WTC11 (cell line): Measurements from ENCODE around the gene TSPAN6. TPM values are rescaled to one million over a fixed set of nuclear protein-coding genes. Genes with fewer than 3 reads are reported as not detected.

ENCODE experiments used
- ATAC-seq: fragments of 200-7000 bp; cut with Tn5 transposase; 2 replicates; pipeline ENCODE4 v1.10.0; 2021; ENCODE audit warnings: mild to moderate bottlenecking, moderate library complexity
- CTCF ChIA-PET: fragments of 300-600 bp; sonication (Branson Sonifier 250); formaldehyde crosslinking; loops from one replicate; lab custom pipeline; 2021; ENCODE audit warnings: antibody characterized with exemption; lab: Charles Lee
- POLR2A ChIA-PET: fragments of 350-600 bp; sonication (Branson Sonifier 250); formaldehyde crosslinking; loops from one replicate; lab custom pipeline; 2021; ENCODE audit warnings: antibody characterized with exemption; lab: Charles Lee
- DNase-seq: peaks from one replicate; pipeline ENCODE4 v3.0.0; 2021; ENCODE audit warnings: low spot score
- H3K27ac Mint-ChIP-seq: 2 replicates; pipeline ENCODE4 v1.8.0; 2021; ENCODE audit warnings: mixed read lengths
- H3K27me3 Mint-ChIP-seq: 2 replicates; pipeline ENCODE4 v1.8.0; 2021; ENCODE audit warnings: low read depth, mild to moderate bottlenecking, moderate library complexity, mixed read lengths
- H3K36me3 Mint-ChIP-seq: 2 replicates; pipeline ENCODE4 v1.8.0; 2021; ENCODE audit warnings: mixed read lengths
- H3K4me1 Mint-ChIP-seq: 2 replicates; pipeline ENCODE4 v1.8.0; 2022; ENCODE audit warnings: mixed read lengths
- H3K4me3 Mint-ChIP-seq: 2 replicates; pipeline ENCODE4 v1.8.0; 2021; ENCODE audit warnings: mild to moderate bottlenecking, moderate library complexity, mixed read lengths
- H3K9me3 Mint-ChIP-seq: 2 replicates; pipeline ENCODE4 v1.8.0; 2021; ENCODE audit warnings: mixed read lengths
- CBFB ChIP-seq: sonication (generic); formaldehyde crosslinking; IDR thresholded peaks from 2 replicates; pipeline ENCODE4 v1.8.1; 2022; ENCODE audit warnings: mild to moderate bottlenecking, low read depth, missing genetic modification reagents
- CREM ChIP-seq: sonication (generic); formaldehyde crosslinking; IDR thresholded peaks from 2 replicates; pipeline ENCODE4 v1.8.1; 2022; ENCODE audit warnings: mild to moderate bottlenecking, missing genetic modification reagents, moderate library complexity
- FOXJ3 ChIP-seq: sonication (generic); formaldehyde crosslinking; IDR thresholded peaks from 2 replicates; pipeline ENCODE4 v1.9.0; 2021; ENCODE audit warnings: missing genetic modification reagents, mild to moderate bottlenecking, borderline replicate concordance
- GTF2I ChIP-seq: fragments of 250-450 bp; sonication (Bioruptor Pico); conservative IDR thresholded peaks from 2 replicates; pipeline ENCODE4 v1.4.0; 2021; ENCODE audit warnings: mild to moderate bottlenecking
- JUN ChIP-seq: sonication (generic); formaldehyde crosslinking; IDR thresholded peaks from 2 replicates; pipeline ENCODE4 v1.8.0; 2023; ENCODE audit warnings: mild to moderate bottlenecking, missing genetic modification reagents
- MYBL2 ChIP-seq: sonication (generic); formaldehyde crosslinking; IDR thresholded peaks from 2 replicates; pipeline ENCODE4 v1.8.1; 2023; ENCODE audit warnings: mild to moderate bottlenecking, moderate library complexity, missing genetic modification reagents
- NFATC4 ChIP-seq: fragments of 250-450 bp; sonication (Bioruptor Pico); IDR thresholded peaks from 2 replicates; pipeline ENCODE4 v1.9.0; 2021; ENCODE audit warnings: mild to moderate bottlenecking
- NFE2L1 ChIP-seq: sonication (generic); formaldehyde crosslinking; IDR thresholded peaks from 2 replicates; pipeline ENCODE4 v1.8.1; 2023; ENCODE audit warnings: missing genetic modification reagents
- NFYB ChIP-seq: sonication (generic); formaldehyde crosslinking; conservative IDR thresholded peaks from 2 replicates; pipeline ENCODE4 v1.8.0; 2022; ENCODE audit warnings: low read depth, missing genetic modification reagents
- NR1H2 ChIP-seq: sonication (generic); formaldehyde crosslinking; IDR thresholded peaks from 2 replicates; pipeline ENCODE4 v1.9.0; 2021; ENCODE audit warnings: mild to moderate bottlenecking, moderate library complexity, missing genetic modification reagents
- NR2C2 ChIP-seq: sonication (generic); formaldehyde crosslinking; IDR thresholded peaks from 2 replicates; pipeline ENCODE4 v1.8.0; 2022; ENCODE audit warnings: mild to moderate bottlenecking, missing genetic modification reagents
- NR3C1 ChIP-seq: sonication (generic); formaldehyde crosslinking; conservative IDR thresholded peaks from 2 replicates; pipeline ENCODE4 v1.8.1; 2023; ENCODE audit warnings: low read depth, mild to moderate bottlenecking, missing genetic modification reagents
- RORB ChIP-seq: fragments of 250-450 bp; sonication (Bioruptor Pico); IDR thresholded peaks from 2 replicates; pipeline ENCODE4 v1.9.0; 2021; ENCODE audit warnings: mild to moderate bottlenecking
- SOX15 ChIP-seq: fragments of 250-450 bp; sonication (Bioruptor Pico); IDR thresholded peaks from 2 replicates; pipeline ENCODE4 v1.9.0; 2021; ENCODE audit warnings: mild to moderate bottlenecking
- TEAD4 ChIP-seq: sonication (generic); formaldehyde crosslinking; IDR thresholded peaks from 2 replicates; pipeline ENCODE4 v1.8.0; 2022; ENCODE audit warnings: mild to moderate bottlenecking, missing genetic modification reagents
- TP53 ChIP-seq: sonication (generic); formaldehyde crosslinking; IDR thresholded peaks from 2 replicates; pipeline ENCODE4 v1.8.1; 2023; ENCODE audit warnings: mild to moderate bottlenecking, missing genetic modification reagents
- ZNF396 ChIP-seq: fragments of 250-450 bp; sonication (Bioruptor Pico); IDR thresholded peaks from 2 replicates; pipeline ENCODE4 v1.8.0; 2021; ENCODE audit warnings: mild to moderate bottlenecking, moderate library complexity, borderline replicate concordance
- total RNA-seq: library from RNA; stranded (reverse); gene quantifications from 3 replicates; pipeline ENCODE4 v1.2.3, GENCODE V29; 2021
- TF ChIP-seq, protein P1 (sequence below): sonication (generic); formaldehyde crosslinking; conservative IDR thresholded peaks from 2 replicates; pipeline ENCODE4 v1.8.1; 2023; ENCODE audit warnings: mild to moderate bottlenecking, low read depth, missing genetic modification reagents, moderate library complexity
- TF ChIP-seq, protein P2 (sequence below): sonication (generic); formaldehyde crosslinking; IDR thresholded peaks from 2 replicates; pipeline ENCODE4 v1.8.1; 2023; ENCODE audit warnings: mild to moderate bottlenecking, missing genetic modification reagents
- TF ChIP-seq, protein P3 (sequence below): sonication (generic); formaldehyde crosslinking; IDR thresholded peaks from 2 replicates; pipeline ENCODE4 v1.8.0; 2023; ENCODE audit warnings: missing genetic modification reagents, mild to moderate bottlenecking, borderline replicate concordance
- TF ChIP-seq, protein P4 (sequence below): sonication (generic); formaldehyde crosslinking; IDR thresholded peaks from 2 replicates; pipeline ENCODE4 v1.8.1; 2023; ENCODE audit warnings: mild to moderate bottlenecking, missing genetic modification reagents
- TF ChIP-seq, protein P5 (sequence below): sonication (generic); formaldehyde crosslinking; IDR thresholded peaks from 2 replicates; pipeline ENCODE4 v1.8.0; 2023; ENCODE audit warnings: missing genetic modification reagents

TSPAN6 gene
- total RNA-seq, 1 experiment from 2014 or later = 47.0 TPM

DNA sequence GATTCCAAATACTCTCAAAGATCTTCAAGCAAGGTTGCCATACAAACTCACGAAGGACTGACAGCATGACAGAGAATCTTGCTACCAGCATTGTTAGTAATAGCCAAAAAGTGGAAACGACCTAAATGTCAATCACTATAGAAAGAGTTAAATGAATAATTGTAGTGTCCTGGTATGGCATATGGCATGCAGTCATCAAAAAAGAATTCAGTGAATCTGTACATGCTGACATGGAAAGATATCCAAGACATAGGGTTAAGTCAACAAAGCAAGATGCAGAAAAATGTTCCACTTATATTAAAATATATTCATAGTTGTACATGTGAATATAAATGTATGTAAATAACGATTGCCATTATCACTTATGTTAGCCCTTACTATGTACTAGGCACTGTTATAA is 45.0 kb upstream of the TSPAN6 start (continued):
- TF ChIP-seq, protein P1, sequence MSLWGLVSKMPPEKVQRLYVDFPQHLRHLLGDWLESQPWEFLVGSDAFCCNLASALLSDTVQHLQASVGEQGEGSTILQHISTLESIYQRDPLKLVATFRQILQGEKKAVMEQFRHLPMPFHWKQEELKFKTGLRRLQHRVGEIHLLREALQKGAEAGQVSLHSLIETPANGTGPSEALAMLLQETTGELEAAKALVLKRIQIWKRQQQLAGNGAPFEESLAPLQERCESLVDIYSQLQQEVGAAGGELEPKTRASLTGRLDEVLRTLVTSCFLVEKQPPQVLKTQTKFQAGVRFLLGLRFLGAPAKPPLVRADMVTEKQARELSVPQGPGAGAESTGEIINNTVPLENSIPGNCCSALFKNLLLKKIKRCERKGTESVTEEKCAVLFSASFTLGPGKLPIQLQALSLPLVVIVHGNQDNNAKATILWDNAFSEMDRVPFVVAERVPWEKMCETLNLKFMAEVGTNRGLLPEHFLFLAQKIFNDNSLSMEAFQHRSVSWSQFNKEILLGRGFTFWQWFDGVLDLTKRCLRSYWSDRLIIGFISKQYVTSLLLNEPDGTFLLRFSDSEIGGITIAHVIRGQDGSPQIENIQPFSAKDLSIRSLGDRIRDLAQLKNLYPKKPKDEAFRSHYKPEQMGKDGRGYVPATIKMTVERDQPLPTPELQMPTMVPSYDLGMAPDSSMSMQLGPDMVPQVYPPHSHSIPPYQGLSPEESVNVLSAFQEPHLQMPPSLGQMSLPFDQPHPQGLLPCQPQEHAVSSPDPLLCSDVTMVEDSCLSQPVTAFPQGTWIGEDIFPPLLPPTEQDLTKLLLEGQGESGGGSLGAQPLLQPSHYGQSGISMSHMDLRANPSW (CRISPR knock-in tag) = no peak
- no peak for TF ChIP-seq JUN (CRISPR knock-in tag)
- TF ChIP-seq, protein P2, sequence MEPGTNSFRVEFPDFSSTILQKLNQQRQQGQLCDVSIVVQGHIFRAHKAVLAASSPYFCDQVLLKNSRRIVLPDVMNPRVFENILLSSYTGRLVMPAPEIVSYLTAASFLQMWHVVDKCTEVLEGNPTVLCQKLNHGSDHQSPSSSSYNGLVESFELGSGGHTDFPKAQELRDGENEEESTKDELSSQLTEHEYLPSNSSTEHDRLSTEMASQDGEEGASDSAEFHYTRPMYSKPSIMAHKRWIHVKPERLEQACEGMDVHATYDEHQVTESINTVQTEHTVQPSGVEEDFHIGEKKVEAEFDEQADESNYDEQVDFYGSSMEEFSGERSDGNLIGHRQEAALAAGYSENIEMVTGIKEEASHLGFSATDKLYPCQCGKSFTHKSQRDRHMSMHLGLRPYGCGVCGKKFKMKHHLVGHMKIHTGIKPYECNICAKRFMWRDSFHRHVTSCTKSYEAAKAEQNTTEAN = no peak
- TF ChIP-seq CREM (CRISPR knock-in tag) = no peak
- no peak for TF ChIP-seq TEAD4 (CRISPR knock-in tag)
- TF ChIP-seq RORB (CRISPR knock-in tag) = no peak
- TF ChIP-seq CBFB (CRISPR knock-in tag) = no peak
- TF ChIP-seq, protein P3, sequence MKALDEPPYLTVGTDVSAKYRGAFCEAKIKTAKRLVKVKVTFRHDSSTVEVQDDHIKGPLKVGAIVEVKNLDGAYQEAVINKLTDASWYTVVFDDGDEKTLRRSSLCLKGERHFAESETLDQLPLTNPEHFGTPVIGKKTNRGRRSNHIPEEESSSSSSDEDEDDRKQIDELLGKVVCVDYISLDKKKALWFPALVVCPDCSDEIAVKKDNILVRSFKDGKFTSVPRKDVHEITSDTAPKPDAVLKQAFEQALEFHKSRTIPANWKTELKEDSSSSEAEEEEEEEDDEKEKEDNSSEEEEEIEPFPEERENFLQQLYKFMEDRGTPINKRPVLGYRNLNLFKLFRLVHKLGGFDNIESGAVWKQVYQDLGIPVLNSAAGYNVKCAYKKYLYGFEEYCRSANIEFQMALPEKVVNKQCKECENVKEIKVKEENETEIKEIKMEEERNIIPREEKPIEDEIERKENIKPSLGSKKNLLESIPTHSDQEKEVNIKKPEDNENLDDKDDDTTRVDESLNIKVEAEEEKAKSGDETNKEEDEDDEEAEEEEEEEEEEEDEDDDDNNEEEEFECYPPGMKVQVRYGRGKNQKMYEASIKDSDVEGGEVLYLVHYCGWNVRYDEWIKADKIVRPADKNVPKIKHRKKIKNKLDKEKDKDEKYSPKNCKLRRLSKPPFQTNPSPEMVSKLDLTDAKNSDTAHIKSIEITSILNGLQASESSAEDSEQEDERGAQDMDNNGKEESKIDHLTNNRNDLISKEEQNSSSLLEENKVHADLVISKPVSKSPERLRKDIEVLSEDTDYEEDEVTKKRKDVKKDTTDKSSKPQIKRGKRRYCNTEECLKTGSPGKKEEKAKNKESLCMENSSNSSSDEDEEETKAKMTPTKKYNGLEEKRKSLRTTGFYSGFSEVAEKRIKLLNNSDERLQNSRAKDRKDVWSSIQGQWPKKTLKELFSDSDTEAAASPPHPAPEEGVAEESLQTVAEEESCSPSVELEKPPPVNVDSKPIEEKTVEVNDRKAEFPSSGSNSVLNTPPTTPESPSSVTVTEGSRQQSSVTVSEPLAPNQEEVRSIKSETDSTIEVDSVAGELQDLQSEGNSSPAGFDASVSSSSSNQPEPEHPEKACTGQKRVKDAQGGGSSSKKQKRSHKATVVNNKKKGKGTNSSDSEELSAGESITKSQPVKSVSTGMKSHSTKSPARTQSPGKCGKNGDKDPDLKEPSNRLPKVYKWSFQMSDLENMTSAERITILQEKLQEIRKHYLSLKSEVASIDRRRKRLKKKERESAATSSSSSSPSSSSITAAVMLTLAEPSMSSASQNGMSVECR (CRISPR knock-in tag) = no peak
- TF ChIP-seq NR1H2 (CRISPR knock-in tag) = no peak

DNA sequence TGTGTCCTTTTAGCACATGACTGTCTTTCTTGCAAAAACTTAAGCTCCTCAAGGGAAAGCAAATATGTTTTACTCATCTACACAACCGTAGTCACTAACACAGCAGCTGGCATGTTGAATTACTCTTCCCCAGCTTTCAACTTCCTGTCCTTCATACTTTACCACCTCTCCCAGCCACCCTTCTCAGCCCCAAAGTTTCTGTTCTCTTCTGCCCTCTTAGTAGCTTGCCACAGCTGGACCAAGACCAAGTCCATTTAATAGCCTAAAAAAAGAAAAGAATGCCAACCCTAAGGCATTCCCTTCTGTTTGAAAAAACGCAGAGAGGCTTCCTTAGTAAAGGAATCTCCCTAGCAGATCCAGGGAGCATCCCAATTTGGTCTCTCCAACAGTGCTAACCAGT is 44.1 kb upstream of the TSPAN6 start:
- ATAC-seq (no peak), DNase-seq (no peak)
- Mint-ChIP-seq H3K4me1 (peaks cover 7% of the 10 kb centered on the region; the same call in 1 of the 2 replicates), H3K9me3 (no peaks in the 10 kb centered on the region), H3K27ac (no peak overlapping the region), H3K27me3 (no peaks in the 10 kb centered on the region; the same call in 1 of the 2 replicates), H3K4me3 (no peak overlapping the region), H3K36me3 (no peaks in the 10 kb centered on the region)
- ChIA-PET CTCF (interaction anchor here (1.8 kb wide), 1 partner anchor 88 kb away, joined by 11 read pairs; no protein-coding TSS in a partner anchor), POLR2A (no interaction called here)
- TF ChIP-seq ZNF396 (no peak), GTF2I (CRISPR knock-in tag) (no peak), NFYB (no peak)

DNA sequence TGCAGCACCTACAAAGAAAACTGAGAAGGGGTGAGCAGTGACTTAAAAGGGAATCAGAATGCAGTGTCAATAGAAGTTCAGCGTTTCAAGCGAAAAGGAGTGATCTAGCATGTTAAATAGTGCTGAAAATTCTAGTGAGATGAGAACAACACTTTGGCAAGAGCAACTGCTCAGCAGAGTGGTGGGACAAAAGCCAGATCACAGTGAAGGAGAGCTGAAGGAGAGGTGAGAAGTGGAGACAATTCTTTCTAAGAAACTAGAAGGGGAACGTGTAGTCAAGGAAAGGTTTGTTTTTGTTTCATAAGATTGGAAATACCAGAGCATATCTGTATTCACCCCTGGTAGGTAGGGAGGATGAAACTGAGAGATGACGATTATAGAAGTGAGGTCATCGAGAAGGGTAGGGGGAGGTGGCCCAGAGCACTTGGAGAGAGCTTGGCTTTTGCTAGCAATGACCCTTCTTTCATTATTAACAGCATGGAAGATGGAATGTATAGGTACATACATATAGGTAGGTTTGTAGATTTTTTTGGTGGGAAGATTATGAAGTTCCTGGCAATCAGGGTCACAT is 41.1 kb upstream of the TSPAN6 start:
- no peaks in the 10 kb centered on the region; the same call in 1 of the 2 replicates for H3K27me3 Mint-ChIP-seq
- POLR2A ChIA-PET = no interaction called here
- DNase-seq (no peak), ATAC-seq (no peak)
- H3K4me3 Mint-ChIP-seq = no peak overlapping the region
- TF ChIP-seq FOXJ3 (CRISPR knock-in tag) (no peak), NFE2L1 (CRISPR knock-in tag) (no peak), JUN (CRISPR knock-in tag) (no peak), NR2C2 (CRISPR knock-in tag) (no peak), NR3C1 (CRISPR knock-in tag) (no peak), TP53 (no peak), SOX15 (no peak), MYBL2 (CRISPR knock-in tag) (no peak), ZNF396 (no peak), NFATC4 (no peak)
- TF ChIP-seq, protein P4, sequence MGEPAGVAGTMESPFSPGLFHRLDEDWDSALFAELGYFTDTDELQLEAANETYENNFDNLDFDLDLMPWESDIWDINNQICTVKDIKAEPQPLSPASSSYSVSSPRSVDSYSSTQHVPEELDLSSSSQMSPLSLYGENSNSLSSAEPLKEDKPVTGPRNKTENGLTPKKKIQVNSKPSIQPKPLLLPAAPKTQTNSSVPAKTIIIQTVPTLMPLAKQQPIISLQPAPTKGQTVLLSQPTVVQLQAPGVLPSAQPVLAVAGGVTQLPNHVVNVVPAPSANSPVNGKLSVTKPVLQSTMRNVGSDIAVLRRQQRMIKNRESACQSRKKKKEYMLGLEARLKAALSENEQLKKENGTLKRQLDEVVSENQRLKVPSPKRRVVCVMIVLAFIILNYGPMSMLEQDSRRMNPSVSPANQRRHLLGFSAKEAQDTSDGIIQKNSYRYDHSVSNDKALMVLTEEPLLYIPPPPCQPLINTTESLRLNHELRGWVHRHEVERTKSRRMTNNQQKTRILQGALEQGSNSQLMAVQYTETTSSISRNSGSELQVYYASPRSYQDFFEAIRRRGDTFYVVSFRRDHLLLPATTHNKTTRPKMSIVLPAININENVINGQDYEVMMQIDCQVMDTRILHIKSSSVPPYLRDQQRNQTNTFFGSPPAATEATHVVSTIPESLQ (CRISPR knock-in tag) = no peak
- TF ChIP-seq, protein P2 = no peak
- TF ChIP-seq, protein P5, sequence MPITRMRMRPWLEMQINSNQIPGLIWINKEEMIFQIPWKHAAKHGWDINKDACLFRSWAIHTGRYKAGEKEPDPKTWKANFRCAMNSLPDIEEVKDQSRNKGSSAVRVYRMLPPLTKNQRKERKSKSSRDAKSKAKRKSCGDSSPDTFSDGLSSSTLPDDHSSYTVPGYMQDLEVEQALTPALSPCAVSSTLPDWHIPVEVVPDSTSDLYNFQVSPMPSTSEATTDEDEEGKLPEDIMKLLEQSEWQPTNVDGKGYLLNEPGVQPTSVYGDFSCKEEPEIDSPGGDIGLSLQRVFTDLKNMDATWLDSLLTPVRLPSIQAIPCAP (CRISPR knock-in tag) = no peak
- no peaks in the 10 kb centered on the region for H3K36me3 Mint-ChIP-seq
- H3K9me3 Mint-ChIP-seq = no peaks in the 10 kb centered on the region
- peaks cover 7% of the 10 kb centered on the region; the same call in 1 of the 2 replicates for H3K4me1 Mint-ChIP-seq
- H3K27ac Mint-ChIP-seq = no peak overlapping the region
- CTCF ChIA-PET = interaction anchor here (2.2 kb wide), 1 partner anchor 91 kb away, joined by 10 read pairs; no protein-coding TSS in a partner anchor
